GM19438 (cell line): ENCODE data around the gene NECAB2.

Experiments
- ATAC-seq: cut with Tn5 transposase; IDR thresholded peaks from one replicate; pipeline ENCODE4 v1.9.1; 2021; ENCODE audit warnings: low read depth; ENCODE audit not compliant: unreplicated experiment

The NECAB2 gene

DNA sequence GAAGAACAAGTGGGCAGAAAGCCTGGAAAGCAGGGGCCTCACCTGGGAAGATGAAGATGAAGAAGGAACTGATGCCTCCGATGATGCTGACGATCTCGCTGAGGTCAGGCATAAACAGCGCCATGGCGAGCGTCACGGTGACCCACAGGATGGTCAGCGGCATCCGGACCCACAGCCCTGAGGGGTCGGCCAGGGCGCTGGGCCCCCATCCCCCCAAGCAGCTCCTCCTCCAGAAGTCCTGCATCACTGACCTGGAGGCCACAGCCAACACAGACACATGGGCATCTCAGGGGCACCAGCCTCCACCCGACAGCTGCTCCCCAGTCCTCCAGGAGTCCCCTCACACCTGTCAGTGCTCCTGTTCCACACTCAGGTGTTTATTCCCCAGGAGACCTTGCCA is 48.4 kb downstream of the NECAB2 start:
- no peak for ATAC-seq

DNA sequence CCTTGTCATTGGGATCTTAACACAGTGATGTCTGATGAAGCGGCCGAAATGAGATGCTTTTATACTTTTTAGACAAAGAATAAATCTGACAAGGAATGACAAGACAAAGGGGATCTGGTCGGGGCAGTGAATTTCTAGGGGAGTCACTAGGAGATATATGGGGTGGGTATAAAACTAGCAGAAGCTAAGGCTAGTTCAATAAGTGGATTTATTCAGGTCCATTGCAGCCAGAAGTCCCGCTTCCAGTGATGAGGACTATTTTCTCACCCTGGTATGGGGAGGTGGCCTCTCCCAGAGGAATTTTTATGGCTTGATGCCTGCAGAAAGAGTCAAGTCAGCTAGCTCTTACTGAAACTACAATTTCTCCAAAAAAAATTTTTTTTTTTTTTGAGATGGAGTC is 50.7 kb downstream of the NECAB2 start:
- no peak for ATAC-seq

DNA sequence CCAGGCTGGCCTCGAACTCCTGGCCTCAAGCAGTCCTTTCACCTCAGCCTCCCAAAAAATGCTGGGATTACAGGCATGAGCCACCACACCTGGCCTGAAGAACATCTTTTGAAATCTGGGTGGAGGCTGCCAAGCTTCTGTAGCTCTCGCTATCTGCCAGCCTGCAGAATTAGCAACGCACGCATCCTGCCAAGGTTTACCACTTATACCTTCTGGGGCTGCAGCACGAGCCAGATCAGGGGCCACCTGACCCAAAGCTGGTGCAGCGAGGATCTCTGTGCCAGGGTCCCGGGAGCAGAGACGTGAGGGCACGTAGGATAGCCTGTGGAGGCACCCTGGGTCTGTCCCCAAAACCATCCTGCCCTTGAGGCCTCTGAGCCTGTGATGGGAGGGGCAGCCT is 52.3 kb downstream of the NECAB2 start:
- ATAC-seq: no peak

DNA sequence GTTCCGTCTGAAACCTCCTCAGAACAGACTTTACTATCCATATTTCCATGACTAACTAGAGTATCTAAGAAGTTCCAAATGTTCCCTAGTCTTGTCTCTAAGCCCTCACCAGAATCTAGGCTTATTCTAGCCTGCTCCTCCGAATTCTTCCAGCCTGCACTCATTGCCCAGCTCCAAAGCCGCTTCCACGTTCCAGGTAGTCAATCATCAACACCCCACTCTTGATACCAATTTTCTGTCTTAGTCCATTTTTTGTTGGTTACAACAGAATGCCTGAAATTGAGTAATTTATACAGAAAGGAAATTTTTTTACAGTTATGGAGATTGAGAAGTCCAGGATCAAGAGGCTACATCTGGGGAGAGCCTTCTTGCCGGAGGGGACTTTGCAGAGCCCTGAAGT is 53.4 kb downstream of the NECAB2 start:
- no peak for ATAC-seq

DNA sequence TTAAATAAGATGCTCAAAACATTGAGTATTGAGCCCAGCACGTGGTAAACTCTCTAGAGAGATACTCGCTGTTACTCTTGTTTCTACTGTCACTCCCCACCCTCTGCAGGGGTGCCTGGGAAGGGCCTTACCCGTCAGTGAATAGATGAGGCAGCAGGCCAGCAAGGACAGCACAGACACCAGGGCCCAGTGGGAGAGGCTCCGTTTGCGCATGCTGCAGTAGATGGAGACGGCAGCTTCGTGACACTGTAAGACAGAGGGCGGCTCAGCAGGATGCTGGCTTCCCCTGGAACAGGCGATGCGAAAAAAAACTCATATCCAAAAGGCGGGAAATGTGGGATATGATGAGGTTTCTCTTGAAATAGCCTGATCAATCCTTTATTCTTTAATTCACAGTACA is 54.6 kb downstream of the NECAB2 start:
- ATAC-seq: no peak

DNA sequence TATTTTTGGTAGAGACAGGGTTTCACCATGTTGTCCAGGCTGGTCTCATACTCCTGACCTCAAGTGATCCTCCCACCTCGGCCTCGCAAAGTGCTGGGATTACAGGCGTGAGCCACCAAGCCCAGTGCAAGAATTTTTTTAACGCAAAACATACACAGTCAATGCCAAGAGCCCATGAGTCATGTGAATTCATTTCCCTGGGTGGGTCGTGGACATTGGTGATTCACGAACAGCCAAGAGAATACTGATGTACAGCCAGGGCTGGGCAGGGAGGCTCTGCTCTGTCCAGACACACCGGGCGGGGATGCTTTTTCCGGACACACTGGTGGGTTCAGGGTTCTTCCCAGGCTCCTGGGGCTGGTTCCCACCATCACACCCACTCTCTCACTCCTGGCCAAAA is 56.8 kb downstream of the NECAB2 start:
- no peak for ATAC-seq

DNA sequence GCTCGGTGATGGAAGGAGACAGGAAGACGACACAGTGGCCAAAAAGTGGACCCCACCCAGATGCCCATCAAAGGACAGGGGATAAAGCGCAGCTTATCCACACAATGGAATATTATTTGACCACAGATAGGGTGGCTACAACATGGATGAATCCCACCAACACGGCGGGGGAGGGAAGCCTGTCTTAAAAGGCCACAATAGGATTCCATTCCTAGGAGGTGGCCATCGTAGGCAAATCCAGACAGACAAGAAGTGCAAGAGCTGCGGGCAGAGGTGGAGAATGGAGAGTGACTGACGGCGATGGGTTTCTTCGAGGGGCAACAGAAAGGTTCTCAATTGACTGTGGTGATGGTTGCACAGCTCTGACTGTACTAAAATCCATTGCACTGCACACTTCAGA is 58.6 kb downstream of the NECAB2 start:
- ATAC-seq: no peak

DNA sequence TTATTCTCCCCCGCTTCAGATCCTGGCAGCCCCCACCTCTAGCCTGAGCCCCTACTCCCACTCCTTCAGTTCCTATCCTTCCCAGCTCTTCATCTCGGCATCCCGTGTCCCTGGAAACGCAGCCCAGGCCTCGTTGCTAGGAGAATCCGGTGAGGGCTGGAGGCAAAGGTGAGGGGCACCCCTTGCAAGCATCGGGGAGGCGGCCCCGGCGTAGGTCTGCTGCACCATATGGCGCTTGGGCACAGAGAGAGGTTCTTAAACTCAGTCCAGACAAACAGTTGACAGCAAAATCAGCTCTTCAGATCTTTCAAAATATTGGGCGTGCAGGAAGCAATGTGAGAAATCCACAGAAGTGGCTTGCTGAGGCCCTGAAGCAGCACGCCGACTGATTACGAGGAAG is 59.6 kb downstream of the NECAB2 start:
- no peak for ATAC-seq

DNA sequence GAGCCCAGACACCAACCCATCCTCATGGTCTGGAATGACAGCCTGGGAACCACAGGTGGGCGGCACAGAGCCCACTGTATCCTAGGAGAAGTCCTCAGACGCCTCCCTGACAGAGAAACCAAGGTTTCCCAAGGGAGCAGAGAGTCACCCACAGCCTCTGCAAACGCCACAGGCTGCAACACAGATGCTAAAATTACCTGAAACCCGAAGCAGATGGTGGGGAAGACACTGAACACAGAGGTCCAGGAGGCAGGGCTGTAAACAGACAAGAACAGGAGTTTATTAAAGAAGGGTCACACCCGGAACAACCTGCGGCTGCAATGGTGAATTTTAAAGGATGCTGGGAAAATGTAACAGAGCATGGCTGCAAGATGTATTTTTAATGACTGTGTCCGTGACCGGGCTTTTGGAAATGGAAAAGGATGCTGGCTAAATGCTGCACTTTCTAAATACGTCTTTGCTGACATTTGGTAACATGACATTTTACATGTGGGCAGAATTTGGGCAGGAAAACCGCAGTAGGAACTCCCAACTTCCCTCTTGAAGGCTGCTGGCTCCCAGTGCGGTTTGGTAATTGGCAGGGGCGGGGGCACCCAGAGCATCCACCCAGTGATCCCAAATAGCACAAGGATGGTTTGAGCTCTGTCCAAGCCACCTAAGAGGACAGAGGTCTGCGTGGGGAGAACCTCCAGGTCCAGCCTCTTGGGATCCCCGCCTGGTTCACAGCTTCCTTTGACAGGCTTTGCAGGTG is 61.4 kb downstream of the NECAB2 start:
- ATAC-seq: no peak

DNA sequence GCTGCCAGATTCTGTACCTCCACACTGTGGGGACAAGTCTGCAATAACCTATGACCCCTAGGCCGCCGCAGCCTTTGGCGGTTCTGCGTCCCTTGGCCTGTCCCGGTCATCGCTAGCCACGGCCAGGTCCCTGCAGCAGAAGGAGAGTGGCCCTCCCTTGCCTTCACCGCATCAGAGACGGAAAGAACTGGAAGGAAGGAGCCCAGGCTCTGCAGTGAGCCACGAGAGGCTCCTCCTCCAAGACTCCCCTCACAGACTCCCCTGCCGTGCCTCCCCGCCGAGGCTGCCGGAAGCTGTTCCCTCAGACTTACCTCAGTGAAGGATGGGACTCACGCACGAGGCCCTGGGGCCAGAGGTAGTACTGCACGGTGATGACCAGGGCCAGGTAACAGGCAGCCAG is 63.5 kb downstream of the NECAB2 start:
- no peak for ATAC-seq

DNA sequence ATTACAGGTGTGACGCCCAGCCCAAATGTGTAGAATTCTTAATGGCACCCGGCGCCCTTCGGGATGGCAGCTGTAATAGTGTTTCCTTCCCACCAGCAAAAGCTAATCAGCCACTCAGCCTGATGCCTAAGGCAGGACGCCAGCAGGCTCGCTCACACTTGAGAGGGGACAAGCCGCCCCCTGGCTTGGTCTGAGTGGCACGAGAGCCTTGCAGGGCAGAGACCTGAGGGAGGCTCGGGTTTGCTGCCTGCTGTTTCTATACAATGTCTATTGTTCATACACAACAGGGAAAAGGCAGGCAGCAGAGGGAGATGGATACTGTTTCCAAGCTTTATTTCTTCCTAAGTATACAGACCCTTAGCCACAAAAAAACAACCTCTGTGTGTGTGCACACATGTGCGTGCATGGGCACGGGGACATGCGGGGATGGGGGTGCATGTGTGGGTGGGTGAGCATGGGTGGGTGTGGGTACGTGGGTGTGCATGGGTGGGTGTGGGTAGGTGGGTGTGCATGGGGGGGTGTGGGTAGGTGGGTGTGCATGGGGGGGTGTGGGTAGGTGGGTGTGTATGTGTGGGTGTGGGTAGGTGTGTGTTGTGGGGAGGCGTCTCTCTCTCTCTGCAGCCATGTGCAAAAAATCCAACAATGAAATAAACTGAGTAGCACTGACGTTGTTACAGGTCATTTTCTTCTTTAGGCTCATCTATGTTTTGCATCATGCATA is 64.6 kb downstream of the NECAB2 start:
- no peak for ATAC-seq

DNA sequence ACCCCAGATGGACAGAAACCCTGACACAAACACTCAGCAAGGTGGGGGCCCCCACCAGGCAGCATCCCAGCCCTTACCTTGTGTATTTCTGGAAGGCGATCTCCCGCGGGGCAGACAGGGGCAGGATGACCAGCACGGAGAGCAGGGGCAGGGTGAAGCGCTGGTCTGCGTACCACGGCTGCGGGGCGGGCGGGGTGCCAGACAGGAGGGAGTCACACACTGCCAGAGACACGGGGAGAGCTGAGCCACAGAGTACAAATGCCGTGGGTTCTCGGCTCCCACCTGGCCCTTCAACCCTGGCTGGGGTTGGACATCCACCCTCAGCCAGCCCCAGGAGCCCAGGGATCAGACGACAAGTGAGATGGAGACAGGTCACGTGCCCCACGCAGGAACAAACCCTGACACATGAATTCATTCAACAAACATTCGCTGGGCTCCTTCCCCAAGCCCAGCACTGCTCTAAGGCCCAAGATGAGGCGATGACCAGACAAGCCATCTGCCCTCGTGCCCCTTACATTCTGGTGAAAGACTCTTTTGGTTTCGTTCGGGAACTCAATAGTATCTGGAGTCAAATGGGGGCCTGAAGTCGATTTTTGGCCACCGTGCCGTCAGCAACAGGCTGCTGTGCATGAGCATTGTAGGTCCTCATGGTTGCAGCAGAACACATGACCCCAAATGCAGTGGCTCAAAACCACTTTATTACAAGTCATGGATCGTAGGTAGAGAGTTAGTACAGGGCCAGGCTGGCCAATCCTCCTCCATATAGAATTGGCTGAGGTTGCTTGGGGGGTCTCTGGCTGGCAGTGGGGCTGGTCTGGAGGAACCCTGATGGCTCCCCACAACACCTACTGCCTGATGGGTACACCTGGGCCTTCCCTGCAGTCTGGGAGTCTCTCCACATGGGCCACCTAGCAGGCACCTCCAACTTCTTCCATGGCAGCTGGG is 65.5 kb downstream of the NECAB2 start:
- ATAC-seq: no peak

DNA sequence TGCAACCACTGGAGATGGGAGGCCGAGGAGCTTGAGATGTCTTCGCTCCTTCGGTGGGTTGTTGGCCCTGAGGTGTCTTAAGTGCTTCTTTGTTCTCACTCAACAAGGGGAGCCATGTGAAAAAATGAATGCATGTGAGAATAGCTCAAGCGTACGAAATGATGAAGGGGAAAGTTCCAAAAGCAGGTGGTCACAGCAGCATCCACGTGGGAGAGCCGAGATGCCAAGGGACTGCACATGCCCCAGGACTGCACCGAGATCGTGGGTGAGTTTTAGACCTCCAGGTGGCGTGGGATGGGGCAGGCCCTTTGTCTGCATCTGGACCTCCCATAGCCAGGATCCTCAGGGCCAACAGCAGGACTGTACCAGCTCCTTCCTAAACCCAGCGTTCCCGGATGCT is 66.5 kb downstream of the NECAB2 start:
- ATAC-seq: no peak

DNA sequence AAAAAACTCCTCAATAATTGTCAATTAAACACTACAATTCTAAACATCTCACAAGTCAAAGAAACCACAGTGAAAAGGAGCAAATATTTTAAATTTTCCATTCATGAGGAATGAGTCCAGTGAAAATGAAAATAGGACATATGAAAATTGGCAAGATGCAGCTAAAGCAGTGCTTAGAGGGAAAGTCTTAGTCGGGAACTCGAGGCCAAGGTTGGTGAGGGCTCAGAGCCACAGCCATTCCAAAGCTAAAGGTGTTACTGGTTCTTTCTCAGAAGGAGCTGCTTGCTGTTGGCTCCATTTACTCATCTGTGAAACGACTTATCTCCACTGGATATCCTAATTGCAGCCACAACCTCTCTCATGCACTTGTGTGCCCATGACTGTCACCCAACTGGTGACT is 68.1 kb downstream of the NECAB2 start:
- no peak for ATAC-seq

DNA sequence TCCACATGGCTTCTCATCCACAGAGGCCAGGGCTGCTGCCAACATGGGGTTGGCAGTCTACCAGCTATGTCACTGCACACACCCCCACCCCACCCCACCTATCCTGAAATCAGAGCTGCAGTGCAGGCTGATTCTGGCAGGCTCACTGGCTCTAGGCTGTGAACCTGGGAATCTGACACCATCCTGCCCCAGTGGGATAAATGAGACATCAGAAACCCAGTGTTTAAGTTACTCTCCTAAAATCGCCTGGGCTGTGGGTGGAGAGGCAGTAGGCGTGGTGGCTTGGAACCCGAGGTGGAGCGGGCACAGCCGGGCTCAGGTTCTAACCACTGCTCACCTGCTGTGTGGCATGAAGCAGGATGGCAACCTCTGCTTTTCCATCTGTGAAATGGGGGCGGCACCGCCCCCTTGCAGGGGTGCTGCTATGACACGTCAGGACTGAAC is 69.0 kb downstream of the NECAB2 start:
- ATAC-seq: no peak

DNA sequence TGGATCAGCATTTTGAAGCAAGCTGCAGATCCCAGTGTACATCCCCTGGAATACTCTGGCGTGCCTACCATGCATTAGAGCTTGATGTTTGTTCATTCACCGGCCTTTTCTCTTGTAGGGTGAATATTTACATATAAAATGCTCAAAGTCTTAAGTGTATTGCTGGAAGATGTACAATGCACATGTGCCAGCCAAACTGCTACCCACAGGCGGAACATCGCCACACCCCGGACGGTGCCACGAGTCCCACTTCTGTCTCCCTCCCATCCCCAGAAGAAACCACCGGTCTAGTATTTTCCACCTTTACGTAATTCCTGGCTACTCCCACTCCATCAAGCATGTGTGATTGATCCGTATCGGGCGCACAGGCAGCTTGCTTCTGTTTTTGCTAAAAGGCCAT is 70.4 kb downstream of the NECAB2 start:
- no peak for ATAC-seq

DNA sequence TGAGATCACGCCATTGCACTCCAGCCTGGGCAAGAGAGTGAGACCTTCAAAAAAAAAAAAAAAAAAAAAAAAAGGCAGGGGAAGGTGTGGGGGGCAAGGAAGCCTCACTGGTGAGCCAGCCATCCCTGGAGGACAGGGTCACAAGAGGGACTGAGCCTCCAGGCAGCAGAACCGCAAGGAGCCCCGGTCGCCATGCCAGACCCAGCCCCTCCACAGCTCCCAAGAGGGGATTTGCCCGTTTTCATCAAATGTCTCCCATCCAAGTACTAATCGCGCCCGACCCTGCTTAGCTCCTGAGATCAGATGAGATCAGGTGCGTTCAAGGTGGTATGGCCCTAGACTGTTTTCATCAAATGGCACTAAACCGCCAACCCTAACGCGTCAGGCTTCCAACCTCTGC is 71.7 kb downstream of the NECAB2 start:
- ATAC-seq: no peak

DNA sequence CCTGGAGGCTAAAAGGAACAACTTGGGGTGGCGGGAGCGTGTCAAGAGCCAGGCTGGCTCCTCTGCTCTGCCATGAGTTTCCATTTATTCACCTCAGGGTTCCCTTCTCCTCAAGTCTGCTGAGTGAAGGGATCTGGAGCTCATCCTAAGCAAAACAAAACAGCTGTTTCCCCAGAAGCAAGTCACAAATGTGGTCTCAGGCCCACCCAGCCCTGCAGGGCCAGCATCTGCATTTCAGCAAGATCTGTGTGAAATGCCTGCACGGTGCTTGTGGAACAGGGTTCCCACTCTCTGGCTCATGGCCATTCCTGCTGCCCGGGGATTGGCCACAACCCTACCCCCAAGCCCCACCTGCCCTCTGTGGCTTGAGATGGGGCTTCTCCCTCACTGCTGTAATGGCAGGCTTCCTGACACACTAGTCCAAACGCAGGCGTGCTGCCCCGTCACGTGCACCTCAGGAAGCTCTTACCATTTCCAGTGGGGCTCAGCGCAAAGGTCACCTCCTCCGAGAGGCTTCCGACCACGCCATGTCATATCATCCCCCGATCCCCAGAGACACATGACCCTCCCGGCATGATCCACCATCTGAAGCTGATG is 72.3 kb downstream of the NECAB2 start:
- no peak for ATAC-seq

DNA sequence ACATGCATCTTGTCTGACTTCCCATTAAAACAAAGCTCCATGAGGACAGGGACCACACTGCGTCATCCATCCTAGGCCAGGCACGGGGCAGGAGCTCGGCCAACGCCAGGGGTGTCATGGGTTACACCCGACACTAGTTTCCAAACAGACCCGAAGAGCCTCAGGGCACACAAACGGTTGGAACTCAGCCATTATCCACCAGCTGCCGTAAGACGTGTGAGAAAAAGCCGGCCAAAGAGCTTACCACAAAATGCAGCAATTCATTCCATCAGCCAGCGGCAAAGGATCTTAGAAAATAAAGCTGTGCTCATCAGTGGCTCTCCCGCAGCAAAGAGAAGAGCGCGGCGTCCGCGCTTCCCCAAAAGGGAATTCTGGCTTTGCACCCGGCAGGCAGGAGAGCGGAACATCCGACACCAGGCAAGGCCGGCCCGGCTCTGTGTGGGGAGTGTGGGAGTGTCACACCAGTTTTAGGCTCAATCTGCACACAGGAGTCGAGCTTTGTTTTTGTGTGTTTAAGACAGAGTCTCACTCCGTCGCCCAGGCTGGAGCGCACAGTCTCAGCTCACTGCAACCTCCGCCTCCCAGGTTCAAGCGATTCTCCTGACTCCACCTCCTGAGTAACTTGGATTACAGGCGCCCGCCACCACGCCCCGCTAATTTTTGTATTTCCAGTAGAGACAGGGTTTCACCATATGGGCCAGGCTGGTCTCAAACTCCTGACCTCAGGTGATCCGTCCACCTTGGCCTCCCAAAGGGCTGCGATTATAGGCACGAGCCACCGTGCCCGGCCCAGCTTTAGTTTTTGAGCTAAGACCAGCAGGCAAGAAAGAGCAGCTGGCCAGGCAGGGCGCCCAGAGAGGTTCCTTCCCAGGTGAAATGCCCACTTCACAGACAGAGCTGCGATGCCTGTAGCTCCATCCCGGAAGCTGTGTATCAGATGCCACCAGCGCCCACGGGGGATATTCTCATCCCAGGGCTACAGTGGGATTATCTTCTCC is 73.1 kb downstream of the NECAB2 start:
- ATAC-seq: no peak

DNA sequence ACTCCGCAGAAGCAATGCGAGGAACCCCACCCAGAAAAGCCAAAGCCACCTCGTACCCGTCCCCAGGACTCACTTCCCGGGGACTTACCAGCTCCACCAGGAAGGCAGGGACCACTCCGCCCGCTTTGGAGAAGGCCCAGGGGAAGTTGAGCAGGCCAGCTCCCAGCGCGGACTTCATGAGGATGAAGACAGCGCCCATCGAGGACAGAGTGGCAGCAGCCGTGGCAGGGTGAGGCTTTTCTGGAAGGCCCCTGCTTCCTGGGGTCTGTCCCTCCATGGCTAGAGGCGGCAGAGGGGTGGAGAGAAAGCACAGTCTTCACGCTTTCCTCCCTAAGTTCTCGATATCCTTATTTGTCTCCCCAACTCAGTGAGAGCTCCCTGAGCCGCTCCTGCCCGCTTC is 73.8 kb downstream of the NECAB2 start:
- no peak for ATAC-seq
